GM19395 (cell line): ENCODE results near the gene FNBP1L.

Source experiments
- ATAC-seq: cut with Tn5 transposase; IDR thresholded peaks from one replicate; pipeline ENCODE4 v1.9.1; 2021; ENCODE audit warnings: mild to moderate bottlenecking, moderate library complexity; ENCODE audit not compliant: unreplicated experiment

FNBP1L gene

GRCh38 chr1:93483606-93484005 is 35.7 kb downstream of the FNBP1L start:
- no peak for ATAC-seq

- ATAC-seq, result no peak
Observed at GRCh38 chr1:93488207-93488606, 40.3 kb downstream of the FNBP1L start.

- no peak for ATAC-seq
Observed at GRCh38 chr1:93489756-93490155, 41.8 kb downstream of the FNBP1L start.

GRCh38 chr1:93490357-93490756 is 42.4 kb downstream of the FNBP1L start:
- no peak for ATAC-seq

- ATAC-seq, result no peak
Observed at GRCh38 chr1:93495911-93496310, 48.0 kb downstream of the FNBP1L start.

DNA sequence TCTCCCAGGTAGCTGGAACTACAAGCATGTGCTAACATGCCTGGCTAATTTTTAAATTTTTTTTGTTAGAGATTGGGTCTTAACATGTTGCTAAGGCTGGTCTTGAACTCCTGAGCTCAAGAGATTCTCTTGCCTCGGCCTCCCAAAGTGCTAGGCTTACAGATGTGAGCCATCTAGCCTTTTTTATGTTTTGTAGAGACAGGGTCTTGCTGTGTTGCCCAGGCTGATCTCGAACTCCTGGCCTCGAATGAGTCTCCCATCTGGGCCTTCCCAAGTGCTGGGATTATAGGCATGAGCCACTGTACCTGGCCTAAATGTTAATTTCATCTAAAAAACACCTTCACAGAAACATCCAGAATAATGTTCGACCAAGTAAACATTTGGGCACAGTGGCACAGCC is 48.6 kb downstream of the FNBP1L start:
- ATAC-seq, result no peak

DNA sequence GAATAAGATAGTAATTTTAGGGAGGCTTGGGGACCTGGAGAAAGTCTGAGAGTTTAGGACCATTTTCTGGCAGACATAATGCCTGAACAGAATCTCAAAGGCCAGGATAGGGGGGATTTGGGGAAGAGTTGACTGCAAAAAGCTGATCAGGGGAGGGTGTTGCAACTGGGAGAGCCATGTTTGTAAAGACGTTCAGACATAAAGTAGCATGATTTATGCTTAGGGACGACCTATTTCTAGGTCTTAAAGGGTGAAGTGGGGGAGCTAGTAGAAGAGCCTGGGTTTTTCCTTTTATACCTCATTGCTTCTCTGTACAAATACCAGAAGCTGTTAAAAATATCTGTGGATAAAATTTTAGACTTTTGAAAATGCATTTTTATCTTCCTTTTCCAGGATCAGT is 51.2 kb downstream of the FNBP1L start:
- no peak for ATAC-seq

DNA sequence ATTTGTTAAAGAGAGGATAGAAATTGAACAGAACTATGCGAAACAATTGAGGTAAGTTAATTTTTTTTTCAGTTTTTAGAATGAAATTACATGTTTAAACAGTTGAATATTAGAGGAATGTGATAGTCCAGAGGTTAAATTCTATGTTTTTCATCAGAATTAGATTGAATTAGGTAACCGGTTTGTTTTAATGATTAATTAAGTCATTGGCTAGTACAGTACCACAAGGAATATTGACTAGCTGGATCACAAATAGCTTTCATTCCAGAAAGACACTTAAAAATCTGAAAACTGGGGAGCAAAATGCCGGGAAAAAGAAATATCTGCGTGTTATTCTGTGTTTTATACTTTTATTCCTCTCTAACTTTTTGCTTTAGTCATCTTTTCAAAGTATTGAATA is 51.6 kb downstream of the FNBP1L start:
- no peak for ATAC-seq

DNA sequence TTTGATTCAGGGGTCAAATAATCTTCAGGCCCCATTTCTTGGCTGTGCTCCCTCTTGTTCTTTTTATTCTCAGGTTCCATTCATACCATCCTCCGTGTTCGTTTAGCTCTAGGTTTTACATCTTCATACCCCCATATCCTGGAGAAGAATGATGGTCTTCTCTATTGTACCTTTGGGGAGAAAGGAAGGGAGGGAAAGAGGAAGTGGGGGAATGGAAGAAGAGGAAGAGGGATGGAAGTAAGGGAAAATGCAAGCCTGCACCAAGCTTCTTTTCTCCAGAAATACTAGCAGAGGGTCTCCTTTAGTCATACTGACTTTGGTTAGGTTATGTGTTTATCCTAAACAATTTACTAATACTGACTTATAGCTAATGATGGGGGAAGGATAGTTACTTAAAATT is 52.4 kb downstream of the FNBP1L start:
- no peak for ATAC-seq

GRCh38 chr1:93501399-93501798 is 53.5 kb downstream of the FNBP1L start:
- ATAC-seq, result no peak

DNA sequence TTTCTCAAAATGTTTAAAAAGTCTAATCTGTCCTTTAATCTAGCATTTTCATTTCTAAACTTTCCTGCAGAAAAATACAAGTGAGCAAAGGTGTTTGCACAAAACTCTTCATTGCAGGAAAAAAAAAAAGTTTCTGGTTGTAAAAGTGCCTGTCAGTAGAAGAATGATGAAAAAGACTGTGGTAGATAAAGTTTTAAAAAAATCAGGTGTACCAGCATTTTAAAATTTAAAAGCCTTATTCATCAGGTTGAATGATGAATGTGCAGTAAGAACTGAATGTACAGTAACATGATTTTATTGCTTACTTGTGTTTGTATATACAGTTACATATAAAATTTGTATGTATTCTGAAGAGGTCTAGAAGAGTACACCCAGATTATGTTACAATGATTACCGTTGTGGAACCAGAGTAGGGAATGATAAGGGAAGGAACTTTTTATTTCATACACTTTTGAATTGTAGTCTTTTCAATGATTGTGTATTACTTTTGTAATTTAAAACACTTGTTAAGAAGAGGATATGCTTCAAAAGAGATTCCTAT is 54.0 kb downstream of the FNBP1L start:
- no peak for ATAC-seq

DNA sequence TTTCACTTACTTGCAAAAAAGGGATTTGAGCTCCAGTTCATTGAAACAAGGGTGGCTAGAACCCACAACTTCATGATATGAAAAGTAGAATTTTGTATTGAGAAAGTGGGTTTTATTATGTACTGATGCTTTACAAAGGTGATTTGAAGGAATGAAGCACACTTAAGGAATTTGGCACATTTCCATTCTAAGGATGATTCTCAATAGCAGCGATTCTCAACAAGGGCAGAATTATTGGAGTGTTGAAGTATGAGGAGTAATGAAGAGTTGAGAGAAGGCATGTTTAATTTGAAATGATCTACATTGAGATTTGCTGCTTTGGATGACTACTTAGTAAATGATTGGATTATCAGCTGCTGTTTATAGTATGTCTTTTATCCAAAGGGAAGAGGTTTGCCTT is 54.7 kb downstream of the FNBP1L start:
- no peak for ATAC-seq

DNA sequence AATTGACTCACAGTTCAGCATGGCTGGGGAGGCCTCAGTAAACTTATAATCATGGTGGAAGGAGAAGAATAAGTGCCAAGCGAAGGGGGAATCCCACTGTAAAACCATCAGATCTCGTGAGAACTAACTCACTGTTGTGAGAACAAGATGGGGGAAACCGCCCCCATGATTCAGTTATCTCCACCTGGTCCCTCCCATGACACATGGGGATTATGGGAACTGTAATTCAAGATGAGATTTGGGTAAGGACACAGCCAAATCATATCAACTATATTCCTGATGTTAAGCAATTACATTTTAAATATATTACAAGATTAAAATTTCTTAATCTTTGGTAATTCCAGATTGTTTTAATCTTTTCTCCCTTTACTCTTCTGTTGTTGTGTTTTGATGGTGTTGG is 55.2 kb downstream of the FNBP1L start:
- no peak for ATAC-seq

GRCh38 chr1:93503816-93504215 is 55.9 kb downstream of the FNBP1L start:
- no peak for ATAC-seq

GRCh38 chr1:93504247-93505033 is 56.5 kb downstream of the FNBP1L start:
- no peak for ATAC-seq

- ATAC-seq, result no peak
Observed at GRCh38 chr1:93506126-93506525, 58.2 kb downstream of the FNBP1L start.

DNA sequence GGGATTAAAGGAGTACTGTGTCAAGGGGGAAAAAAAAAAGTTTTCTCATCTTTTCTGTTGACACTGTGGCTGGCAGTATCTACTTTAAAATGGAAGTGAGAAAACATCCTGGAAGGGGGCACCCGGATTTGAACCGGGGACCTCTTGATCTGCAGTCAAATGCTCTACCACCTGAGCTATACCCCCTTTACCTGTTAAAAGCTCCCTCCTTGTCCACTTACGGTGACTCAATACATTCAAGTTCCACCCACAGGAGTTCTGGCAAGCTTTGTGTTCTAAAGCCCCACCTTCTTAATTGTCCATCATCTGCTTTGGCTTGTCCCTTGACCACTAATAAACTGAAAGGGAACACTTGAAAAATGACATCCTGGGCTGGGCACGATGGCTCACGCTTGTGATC is 68.2 kb downstream of the FNBP1L start:
- no peak for ATAC-seq

DNA sequence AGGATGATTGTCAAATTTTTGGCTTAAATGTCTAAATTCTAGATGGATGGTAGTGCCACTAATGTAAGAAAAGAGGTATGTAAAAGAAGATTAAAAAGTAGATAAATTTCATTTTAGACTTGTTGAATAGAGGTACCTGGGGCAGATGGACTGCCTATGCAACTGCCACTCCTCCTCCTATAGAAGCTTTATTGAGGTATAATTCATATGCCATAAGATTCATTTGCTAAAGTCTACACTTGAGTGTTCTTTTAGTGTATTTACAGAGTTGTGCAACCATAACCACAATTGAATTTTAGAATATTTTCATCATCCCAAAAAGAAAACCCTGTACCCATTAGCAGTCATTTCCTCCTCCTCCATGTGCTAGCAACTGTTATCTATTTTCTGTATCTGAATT is 70.6 kb downstream of the FNBP1L start:
- no peak for ATAC-seq

DNA sequence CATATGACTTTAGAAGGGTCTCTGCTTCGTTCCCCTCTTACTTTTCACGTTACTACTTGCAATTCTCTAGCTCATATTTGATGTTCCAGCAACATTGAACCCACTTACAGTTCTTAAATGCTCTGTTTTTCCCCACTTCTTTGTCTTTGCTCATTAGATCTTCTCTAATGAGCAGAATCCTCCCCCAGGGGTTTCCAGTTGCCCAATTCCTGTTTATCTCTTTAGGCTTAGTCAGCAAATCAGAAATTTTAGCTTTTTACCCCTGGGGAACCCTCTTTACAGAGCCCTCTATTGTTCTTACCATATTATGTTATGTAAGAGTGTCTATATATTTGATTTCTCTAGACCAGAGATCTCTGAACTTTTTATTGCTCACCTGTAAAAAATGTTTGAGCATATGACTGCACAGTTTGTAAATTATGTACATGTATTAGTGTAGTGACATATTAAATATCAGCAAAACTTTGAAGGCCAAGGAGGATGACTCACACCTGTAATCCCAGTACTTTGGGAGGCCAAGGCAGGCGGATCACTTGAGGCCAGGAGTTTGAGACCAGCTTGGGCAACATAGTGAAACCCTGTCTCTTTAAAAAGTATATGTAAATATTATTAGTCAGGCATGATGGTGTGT is 71.4 kb downstream of the FNBP1L start:
- ATAC-seq, result no peak

GRCh38 chr1:93521618-93522017 is 73.7 kb downstream of the FNBP1L start:
- ATAC-seq, result no peak

DNA sequence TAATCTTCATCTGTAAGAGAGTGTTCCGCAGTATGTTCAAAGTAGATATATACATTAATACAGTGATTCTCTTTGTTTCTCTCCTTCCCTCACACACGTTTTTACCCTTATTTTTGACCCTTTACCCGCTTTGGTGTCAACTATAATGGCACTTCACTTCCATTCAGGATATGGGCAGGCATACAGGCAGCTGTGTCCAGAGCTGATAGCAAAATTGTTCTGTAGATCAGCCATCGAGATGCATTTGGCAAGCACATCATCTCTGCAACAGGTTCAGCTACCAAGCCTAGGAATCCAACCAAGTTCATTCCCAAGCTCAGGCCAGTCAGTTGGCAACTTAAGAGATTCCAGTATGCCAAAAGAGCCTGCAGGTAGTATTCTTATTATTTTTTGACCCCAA is 74.8 kb downstream of the FNBP1L start:
- ATAC-seq, result no peak

DNA sequence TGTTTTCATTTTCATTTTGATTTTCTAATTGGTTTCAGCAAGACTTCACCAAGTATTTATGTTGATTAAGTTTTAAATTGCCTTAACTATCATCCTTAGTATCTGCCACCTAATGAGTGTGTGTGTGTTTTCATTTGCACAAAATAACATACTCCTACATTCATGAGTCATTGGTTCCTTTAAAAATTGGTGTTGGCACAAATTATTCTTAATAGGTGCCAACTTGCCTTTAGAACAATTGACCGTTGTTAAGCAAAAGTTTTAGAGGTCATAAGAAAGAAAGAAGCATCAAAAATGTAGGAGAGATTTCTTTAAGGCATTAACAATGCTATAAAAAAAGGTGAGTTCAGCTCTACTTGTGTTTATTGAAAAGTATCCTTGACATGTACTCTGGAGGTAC is 77.5 kb downstream of the FNBP1L start:
- no peak for ATAC-seq
